D721Med (cell line): ENCODE results near the gene G3BP1.

Experiments
- DNase-seq: peaks from one replicate; pipeline ENCODE4 v3.0.0; 2011; ENCODE audit warnings: low spot score; ENCODE audit not compliant: insufficient read length
- FAIRE-seq: peaks from 2 replicates; lab custom pipeline; 2011; peaks lifted over from hg19 to GRCh38; lab: Jason Lieb, UNC
- TF ChIP-seq, protein P1 (sequence below): IDR thresholded peaks from 2 replicates; pipeline ENCODE4 v1.5.1; 2012; ENCODE audit warnings: mild to moderate bottlenecking, control low read depth; ENCODE audit not compliant: insufficient read depth; ENCODE audit errors: missing control alignments

G3BP1 gene

DNA sequence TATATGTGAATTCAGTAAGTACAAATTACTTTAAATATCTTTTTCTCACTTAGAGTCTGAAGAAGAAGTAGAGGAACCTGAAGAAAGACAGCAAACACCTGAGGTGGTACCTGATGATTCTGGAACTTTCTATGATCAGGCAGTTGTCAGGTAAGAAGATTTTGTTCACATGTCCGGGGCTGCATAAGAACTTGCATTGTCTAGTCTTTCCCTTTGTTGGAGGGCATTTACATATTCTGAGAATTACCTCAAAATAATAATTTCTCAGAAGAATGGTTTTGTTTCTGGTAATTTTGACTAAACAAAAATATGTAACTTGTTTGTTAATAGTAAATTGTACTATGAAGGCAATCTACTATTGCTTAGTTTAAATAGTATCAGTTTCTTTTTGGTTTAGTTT lies 23.7 kb downstream of the G3BP1 start:
- no peak for DNase-seq
- TF ChIP-seq, protein P1, sequence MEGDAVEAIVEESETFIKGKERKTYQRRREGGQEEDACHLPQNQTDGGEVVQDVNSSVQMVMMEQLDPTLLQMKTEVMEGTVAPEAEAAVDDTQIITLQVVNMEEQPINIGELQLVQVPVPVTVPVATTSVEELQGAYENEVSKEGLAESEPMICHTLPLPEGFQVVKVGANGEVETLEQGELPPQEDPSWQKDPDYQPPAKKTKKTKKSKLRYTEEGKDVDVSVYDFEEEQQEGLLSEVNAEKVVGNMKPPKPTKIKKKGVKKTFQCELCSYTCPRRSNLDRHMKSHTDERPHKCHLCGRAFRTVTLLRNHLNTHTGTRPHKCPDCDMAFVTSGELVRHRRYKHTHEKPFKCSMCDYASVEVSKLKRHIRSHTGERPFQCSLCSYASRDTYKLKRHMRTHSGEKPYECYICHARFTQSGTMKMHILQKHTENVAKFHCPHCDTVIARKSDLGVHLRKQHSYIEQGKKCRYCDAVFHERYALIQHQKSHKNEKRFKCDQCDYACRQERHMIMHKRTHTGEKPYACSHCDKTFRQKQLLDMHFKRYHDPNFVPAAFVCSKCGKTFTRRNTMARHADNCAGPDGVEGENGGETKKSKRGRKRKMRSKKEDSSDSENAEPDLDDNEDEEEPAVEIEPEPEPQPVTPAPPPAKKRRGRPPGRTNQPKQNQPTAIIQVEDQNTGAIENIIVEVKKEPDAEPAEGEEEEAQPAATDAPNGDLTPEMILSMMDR = no peak
- FAIRE-seq = no peak

DNA sequence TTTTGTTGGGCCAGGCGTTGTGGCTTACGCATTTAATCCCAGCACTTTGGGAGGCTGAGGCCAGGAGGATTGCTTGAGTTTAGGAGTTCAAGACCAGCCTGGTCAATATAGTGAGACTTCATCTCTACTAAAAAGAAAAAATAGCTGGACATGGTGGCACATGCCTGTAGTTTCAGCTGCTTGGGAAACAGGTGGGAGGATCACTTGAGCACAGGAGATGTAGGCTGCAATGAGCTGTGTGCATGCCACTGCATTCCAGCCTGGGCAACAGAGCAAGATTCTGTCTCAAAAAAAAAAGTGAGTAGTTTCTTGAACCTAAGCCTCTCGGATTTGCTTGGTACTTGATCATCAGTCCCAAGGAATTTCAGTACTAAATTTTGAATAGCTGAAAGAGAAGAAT lies 26.9 kb downstream of the G3BP1 start:
- TF ChIP-seq, protein P1 = no peak
- no peak for FAIRE-seq
- no peak for DNase-seq

DNA sequence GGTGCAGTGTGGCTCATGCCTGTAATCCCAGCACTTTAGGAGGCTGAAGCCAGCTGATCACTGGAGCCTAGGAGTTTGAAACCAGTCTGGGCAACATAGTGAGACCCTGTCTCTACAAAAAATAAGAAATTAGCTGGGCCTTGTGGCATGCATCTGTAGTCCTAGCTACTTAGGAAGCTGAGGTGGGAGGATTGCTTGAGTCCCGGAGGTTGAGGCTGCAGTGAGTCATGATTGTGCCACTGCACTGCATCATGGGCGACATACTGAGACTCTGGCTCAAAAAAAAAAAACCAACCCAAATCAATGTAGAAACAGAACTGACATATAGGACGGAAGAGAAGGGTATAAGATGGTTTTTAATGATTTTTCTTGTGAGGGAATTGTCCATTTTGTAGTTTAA lies 27.7 kb downstream of the G3BP1 start:
- TF ChIP-seq, protein P1 = no peak
- FAIRE-seq = no peak
- no peak for DNase-seq

DNA sequence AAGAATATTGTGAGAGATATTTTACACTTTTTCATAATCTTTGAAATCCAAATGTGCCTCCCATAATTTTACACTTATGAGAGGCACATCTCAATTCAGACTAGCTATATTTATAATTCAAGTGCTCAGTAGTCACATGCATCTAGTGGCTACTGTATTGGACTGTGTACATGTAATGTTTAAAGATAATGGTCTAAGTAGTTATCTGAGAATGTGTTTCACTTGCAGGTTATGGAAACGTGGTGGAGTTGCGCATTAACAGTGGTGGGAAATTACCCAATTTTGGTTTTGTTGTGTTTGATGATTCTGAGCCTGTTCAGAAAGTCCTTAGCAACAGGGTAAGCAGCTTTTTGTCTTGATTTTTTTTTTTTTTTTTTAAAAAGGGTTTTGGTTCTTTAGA lies 28.8 kb downstream of the G3BP1 start:
- TF ChIP-seq, protein P1 = no peak
- DNase-seq (no peak), FAIRE-seq (no peak)

DNA sequence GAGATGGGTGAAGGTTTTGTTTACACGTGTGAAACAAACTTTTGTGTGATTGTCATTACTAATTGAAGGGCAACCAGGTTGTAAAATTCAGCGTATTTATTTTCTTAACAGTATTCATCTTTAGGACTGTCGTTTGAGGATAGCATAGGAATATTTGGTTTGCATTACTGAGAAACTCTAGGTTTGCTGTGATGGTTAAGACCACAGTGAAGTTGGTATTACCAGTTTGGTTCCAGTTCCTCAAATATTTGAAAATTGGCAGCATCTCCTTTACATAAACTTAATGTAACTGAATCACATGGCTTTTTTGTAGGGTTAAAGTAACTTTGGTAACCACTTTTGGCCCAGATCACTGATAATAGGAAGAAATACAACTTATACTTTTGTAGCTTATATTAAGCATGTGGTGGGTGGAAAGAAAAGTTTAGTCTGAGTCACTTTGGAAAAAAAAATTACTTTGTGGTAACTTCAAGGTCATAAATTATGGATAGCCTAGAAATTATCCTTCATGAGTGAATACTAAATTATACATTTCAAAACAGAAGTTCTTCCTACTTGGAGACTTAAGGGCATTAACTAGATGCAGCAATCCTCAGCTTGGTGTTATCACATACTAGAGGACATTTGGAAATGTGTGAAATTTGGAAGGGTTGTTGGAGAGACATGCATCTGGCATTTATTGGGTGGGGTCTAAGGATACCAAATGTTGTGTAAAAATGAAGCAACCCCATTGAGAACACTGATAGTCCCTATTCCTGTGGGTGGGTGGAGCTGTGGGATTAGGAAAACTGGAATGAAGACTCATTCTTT lies 33.9 kb downstream of the G3BP1 start:
- DNase-seq = no peak
- TF ChIP-seq, protein P1 = no peak
- no peak for FAIRE-seq

DNA sequence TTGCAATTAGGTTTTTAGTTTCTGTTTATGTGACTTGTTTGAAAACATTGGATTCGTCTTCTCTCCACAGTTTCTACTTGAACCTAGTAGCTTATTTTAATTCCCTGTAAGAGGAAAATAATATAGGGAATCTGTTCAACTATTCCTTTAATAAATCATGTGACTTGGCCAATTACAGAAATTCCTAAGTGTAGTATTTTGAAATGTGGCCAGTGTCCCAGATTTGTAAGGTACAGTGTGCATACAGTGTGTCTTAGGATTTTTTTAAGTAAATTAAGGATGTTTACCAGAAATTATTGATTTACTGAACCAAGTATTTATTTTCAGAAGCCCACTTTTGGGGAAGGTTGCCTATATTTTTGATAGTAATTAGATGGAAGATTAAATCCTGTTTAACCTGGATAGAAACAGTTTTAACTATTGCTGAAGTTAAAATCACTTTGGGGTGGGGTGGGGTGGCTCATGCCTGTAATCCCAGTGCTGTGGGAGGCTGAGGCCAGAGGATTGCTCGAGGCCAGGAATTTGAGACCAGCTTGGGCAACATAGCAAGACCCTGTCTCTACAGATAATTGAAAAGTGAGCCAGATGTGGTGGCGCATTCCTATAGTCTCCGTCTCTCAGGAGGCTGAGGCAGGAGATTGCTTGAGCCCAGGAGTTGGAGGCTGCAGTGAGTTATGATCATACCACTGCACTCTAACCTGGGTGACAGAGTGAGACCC lies 36.9 kb downstream of the G3BP1 start:
- DNase-seq = no peak
- TF ChIP-seq, protein P1 = no peak
- FAIRE-seq = no peak

DNA sequence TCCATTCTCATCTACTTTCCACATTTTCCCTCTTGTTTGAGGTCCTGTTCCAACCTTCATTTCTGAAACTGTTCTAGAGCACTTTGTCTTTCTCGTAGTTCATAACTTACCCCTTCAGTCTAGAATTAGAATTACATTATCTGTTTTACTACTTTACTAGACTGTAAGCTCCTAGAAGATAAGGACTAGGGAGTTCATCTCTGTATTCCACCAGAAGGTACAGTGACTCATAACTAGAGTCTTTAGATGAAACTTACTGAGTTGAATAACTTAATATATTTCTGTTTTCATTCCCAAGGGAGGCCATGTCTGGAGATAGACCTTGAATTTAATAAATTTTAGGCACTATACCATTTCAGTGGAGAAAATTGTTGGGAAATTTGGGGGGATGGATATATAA lies 38.7 kb downstream of the G3BP1 start:
- FAIRE-seq (no peak), DNase-seq (no peak)

More for the DNA sequence above, 38.7 kb downstream of the G3BP1 start:
- TF ChIP-seq, protein P1 = no peak
